ENCODE measurements around the gene KCTD7.
"Not testable (repeated sequence)": the region's sequence is repeated elsewhere in the genome, so short reads cannot be mapped to it uniquely, and the experiment has no call there.

KCTD7 gene

GRCh38 chr7:66592597-66593146, 36.0 kb upstream of the KCTD7 start:
- not testable (repeated sequence) for H3K9me3 Mint-ChIP-seq; H3K36me3 Mint-ChIP-seq (ENCODE audit: insufficient read depth); DNase-seq (ENCODE audit: low spot score in 2 of 2); H3K27me3 Mint-ChIP-seq
- H3K4me1 Mint-ChIP-seq, result peaks cover 36% of the 10 kb centered on the region
- peak overlapping the region; percentile 97 for H3K27ac Mint-ChIP-seq (ENCODE audit: low read depth)
- H3K4me3 Mint-ChIP-seq, result peak overlapping the region; percentile 95
- ATAC-seq (replicated peaks; ENCODE audit: extremely low read depth, poor library complexity, severe bottlenecking), result peak; percentile 3

GRCh38 chr7:66594082-66594481, 34.6 kb upstream of the KCTD7 start:
- not testable (repeated sequence) for H3K4me3 Mint-ChIP-seq; ATAC-seq (replicated peaks; ENCODE audit: extremely low read depth, poor library complexity, severe bottlenecking); H3K9me3 Mint-ChIP-seq; DNase-seq (ENCODE audit: low spot score in 2 of 2); H3K27me3 Mint-ChIP-seq; H3K36me3 Mint-ChIP-seq (ENCODE audit: insufficient read depth); H3K27ac Mint-ChIP-seq (ENCODE audit: low read depth)
- H3K4me1 Mint-ChIP-seq, result peaks cover 29% of the 10 kb centered on the region

- ATAC-seq (replicated peaks; ENCODE audit: extremely low read depth, poor library complexity, severe bottlenecking) (no peak), DNase-seq (ENCODE audit: low spot score in 2 of 2) (no peak)
- H3K4me3 Mint-ChIP-seq, result no peak overlapping the region
- no peak overlapping the region for H3K27ac Mint-ChIP-seq (ENCODE audit: low read depth)
- no peaks in the 10 kb centered on the region for H3K36me3 Mint-ChIP-seq (ENCODE audit: insufficient read depth)
- no peaks in the 10 kb centered on the region for H3K27me3 Mint-ChIP-seq
- H3K4me1 Mint-ChIP-seq, result peaks cover 7% of the 10 kb centered on the region
- no peaks in the 10 kb centered on the region for H3K9me3 Mint-ChIP-seq
These were observed 31.2 kb upstream of the KCTD7 start for GRCh38 chr7:66597461-66597860.

- Mint-ChIP-seq H3K27me3 (no peaks in the 10 kb centered on the region), H3K4me1 (no peaks in the 10 kb centered on the region)
These were observed 26.5 kb upstream of the KCTD7 start for GRCh38 chr7:66602159-66602558.

GRCh38 chr7:66604198-66604597, 24.5 kb upstream of the KCTD7 start:
- H3K27ac Mint-ChIP-seq (ENCODE audit: low read depth), result no peak overlapping the region
- DNase-seq (ENCODE audit: low spot score in 2 of 2) (no peak), ATAC-seq (replicated peaks; ENCODE audit: extremely low read depth, poor library complexity, severe bottlenecking) (no peak)
- no peaks in the 10 kb centered on the region for H3K4me1 Mint-ChIP-seq
- peaks cover 3% of the 10 kb centered on the region for H3K36me3 Mint-ChIP-seq (ENCODE audit: insufficient read depth)
- H3K4me3 Mint-ChIP-seq, result no peak overlapping the region
- H3K9me3 Mint-ChIP-seq, result no peaks in the 10 kb centered on the region
- no peaks in the 10 kb centered on the region for H3K27me3 Mint-ChIP-seq

More at GRCh38 chr7:66602159-66602558, 26.5 kb upstream of the KCTD7 start:
- no peaks in the 10 kb centered on the region for H3K9me3 Mint-ChIP-seq
- H3K27ac Mint-ChIP-seq (ENCODE audit: low read depth), result no peak overlapping the region
- H3K4me3 Mint-ChIP-seq, result no peak overlapping the region
- ATAC-seq (replicated peaks; ENCODE audit: extremely low read depth, poor library complexity, severe bottlenecking) (no peak), DNase-seq (ENCODE audit: low spot score in 2 of 2) (no peak)
- H3K36me3 Mint-ChIP-seq (ENCODE audit: insufficient read depth), result no peaks in the 10 kb centered on the region

- not testable (repeated sequence) for H3K36me3 Mint-ChIP-seq (ENCODE audit: insufficient read depth); DNase-seq (ENCODE audit: low spot score in 2 of 2); H3K9me3 Mint-ChIP-seq; H3K27ac Mint-ChIP-seq (ENCODE audit: low read depth); H3K27me3 Mint-ChIP-seq; ATAC-seq (replicated peaks; ENCODE audit: extremely low read depth, poor library complexity, severe bottlenecking); H3K4me1 Mint-ChIP-seq; H3K4me3 Mint-ChIP-seq
These were observed 22.0 kb upstream of the KCTD7 start for GRCh38 chr7:66606540-66607291.

- ATAC-seq (replicated peaks; ENCODE audit: extremely low read depth, poor library complexity, severe bottlenecking) (no peak), DNase-seq (ENCODE audit: low spot score in 2 of 2) (no peak)
- no peaks in the 10 kb centered on the region for H3K27me3 Mint-ChIP-seq
- no peaks in the 10 kb centered on the region for H3K9me3 Mint-ChIP-seq
- H3K4me3 Mint-ChIP-seq, result no peak overlapping the region
- H3K27ac Mint-ChIP-seq (ENCODE audit: low read depth), result no peak overlapping the region
- no peaks in the 10 kb centered on the region for H3K4me1 Mint-ChIP-seq
- peaks cover 3% of the 10 kb centered on the region for H3K36me3 Mint-ChIP-seq (ENCODE audit: insufficient read depth)
These were observed 19.5 kb upstream of the KCTD7 start for GRCh38 chr7:66609176-66609575.

- not testable (repeated sequence) for ATAC-seq (replicated peaks; ENCODE audit: extremely low read depth, poor library complexity, severe bottlenecking); H3K27ac Mint-ChIP-seq (ENCODE audit: low read depth); H3K4me3 Mint-ChIP-seq
These were observed 14.1 kb upstream of the KCTD7 start for GRCh38 chr7:66614596-66614995.

DNA sequence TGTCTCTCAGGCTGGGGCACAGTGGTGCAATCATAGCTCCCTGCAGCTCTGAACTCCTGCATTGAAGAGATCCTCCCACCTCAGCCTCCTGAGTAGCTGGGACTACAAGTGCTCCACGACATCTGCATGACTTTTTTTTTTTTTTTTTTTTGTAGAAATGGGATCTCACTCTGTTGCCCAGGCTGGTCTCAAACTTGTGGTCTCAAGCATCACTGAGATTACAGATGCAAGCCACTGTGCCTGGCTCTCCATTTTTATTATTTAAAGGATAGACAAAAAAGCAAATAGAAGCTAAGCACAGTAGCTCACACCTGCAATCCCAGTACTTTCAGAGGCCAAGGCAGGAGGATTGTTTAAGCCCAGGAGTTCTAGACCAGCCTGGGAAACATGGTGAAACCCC, 13.0 kb upstream of the KCTD7 start:
- Mint-ChIP-seq H3K4me3 (no peak overlapping the region), H3K27ac (ENCODE audit: low read depth) (no peak overlapping the region), H3K9me3 (no peaks in the 10 kb centered on the region), H3K4me1 (no peaks in the 10 kb centered on the region), H3K27me3 (no peaks in the 10 kb centered on the region), H3K36me3 (ENCODE audit: insufficient read depth) (no peaks in the 10 kb centered on the region)
- ATAC-seq (replicated peaks; ENCODE audit: extremely low read depth, poor library complexity, severe bottlenecking) (no peak), DNase-seq (ENCODE audit: low spot score in 2 of 2) (no peak)

More at GRCh38 chr7:66614596-66614995, 14.1 kb upstream of the KCTD7 start:
- not testable (repeated sequence) for H3K9me3 Mint-ChIP-seq; H3K27me3 Mint-ChIP-seq; H3K36me3 Mint-ChIP-seq (ENCODE audit: insufficient read depth); DNase-seq (ENCODE audit: low spot score in 2 of 2); H3K4me1 Mint-ChIP-seq

DNA sequence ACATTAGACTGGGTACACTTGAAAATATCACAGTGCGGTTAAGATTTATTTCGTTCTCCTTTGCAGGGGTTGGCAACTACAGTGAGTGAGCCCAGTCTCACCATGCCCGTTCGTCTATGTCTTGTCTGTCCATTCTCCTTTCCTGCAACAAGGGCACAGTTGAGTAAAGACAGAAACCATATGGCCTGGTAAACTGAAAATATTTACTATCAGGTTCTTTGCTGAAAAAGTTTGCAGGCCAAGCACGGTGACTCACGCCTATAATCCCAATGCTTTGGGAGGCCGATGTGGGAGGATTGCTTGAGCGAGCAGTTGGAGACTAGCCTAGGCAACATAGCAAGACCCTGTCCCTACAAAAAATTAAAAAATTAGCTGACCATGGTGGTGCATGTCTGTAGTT, 11.4 kb upstream of the KCTD7 start:
- Mint-ChIP-seq H3K9me3 (no peaks in the 10 kb centered on the region), H3K4me3 (no peak overlapping the region), H3K4me1 (no peaks in the 10 kb centered on the region), H3K27me3 (no peaks in the 10 kb centered on the region), H3K36me3 (ENCODE audit: insufficient read depth) (no peaks in the 10 kb centered on the region), H3K27ac (ENCODE audit: low read depth) (no peak overlapping the region)
- ATAC-seq (replicated peaks; ENCODE audit: extremely low read depth, poor library complexity, severe bottlenecking) (no peak), DNase-seq (ENCODE audit: low spot score in 2 of 2) (no peak)

GRCh38 chr7:66619341-66619948, 9.2 kb upstream of the KCTD7 start:
- ATAC-seq (replicated peaks; ENCODE audit: extremely low read depth, poor library complexity, severe bottlenecking); H3K36me3 Mint-ChIP-seq (ENCODE audit: insufficient read depth); H3K27ac Mint-ChIP-seq (ENCODE audit: low read depth); DNase-seq (ENCODE audit: low spot score in 2 of 2); H3K27me3 Mint-ChIP-seq; H3K4me1 Mint-ChIP-seq; H3K4me3 Mint-ChIP-seq; H3K9me3 Mint-ChIP-seq: not testable (repeated sequence)

GRCh38 chr7:66626331-66626934, 2.2 kb upstream of the KCTD7 start:
- Mint-ChIP-seq H3K4me1 (peaks cover 20% of the 10 kb centered on the region), H3K27me3 (no peaks in the 10 kb centered on the region), H3K9me3 (no peaks in the 10 kb centered on the region), H3K36me3 (ENCODE audit: insufficient read depth) (peaks cover 6% of the 10 kb centered on the region), H3K27ac (ENCODE audit: low read depth) (no peak overlapping the region), H3K4me3 (no peak overlapping the region)
- ATAC-seq (replicated peaks; ENCODE audit: extremely low read depth, poor library complexity, severe bottlenecking), result no peak
- no peak for DNase-seq (ENCODE audit: low spot score in 2 of 2)
